ENCODE results near the gene C17orf107. TPM values are rescaled to one million over a fixed set of nuclear protein-coding genes. Genes with fewer than 3 reads are reported as not detected.

C17orf107 gene
- total RNA-seq, 1 donor: 4.0 TPM

GRCh38 chr17:4934173-4934979 is 35.0 kb downstream of the C17orf107 start:
- Histone ChIP-seq H2AFZ (ENCODE audit: low read length) (peak overlapping the region; percentile 77), H3K27me3 (ENCODE audit: insufficient read depth, low read length) (no peaks in the 10 kb centered on the region), H3K36me3 (ENCODE audit: insufficient read depth, low read length) (peaks cover 22% of the 10 kb centered on the region), H3K9me3 (ENCODE audit: low read depth, low read length) (no peaks in the 10 kb centered on the region), H3K27ac (ENCODE audit: low read depth, low read length) (no peak overlapping the region), H3K4me3 (ENCODE audit: insufficient read depth, low read length) (peak overlapping the region; percentile 61), H3K79me2 (ENCODE audit: insufficient read depth, low read length) (peaks cover 21% of the 10 kb centered on the region), H4K20me1 (ENCODE audit: insufficient read depth, low read length) (peaks cover 9% of the 10 kb centered on the region), H3K4me1 (ENCODE audit: insufficient read depth, low read length) (peaks cover 23% of the 10 kb centered on the region), H3K4me2 (ENCODE audit: insufficient read depth, low read length) (peak overlapping the region; percentile 77)
- TF ChIP-seq CTCF (IDR thresholded peaks at IDR 0.05; ENCODE audit: extremely low read depth, low read depth, low read length): peak; percentile 46
- peak; percentile 95 for DNase-seq (ENCODE audit: insufficient read length, low spot score, missing footprints)

- Histone ChIP-seq H3K79me2 (ENCODE audit: insufficient read depth, low read length) (peaks cover 25% of the 10 kb centered on the region), H4K20me1 (ENCODE audit: insufficient read depth, low read length) (peaks cover 9% of the 10 kb centered on the region), H3K36me3 (ENCODE audit: insufficient read depth, low read length) (peaks cover 22% of the 10 kb centered on the region), H3K4me1 (ENCODE audit: insufficient read depth, low read length) (peaks cover 23% of the 10 kb centered on the region), H3K4me2 (ENCODE audit: insufficient read depth, low read length) (no peak overlapping the region), H3K27me3 (ENCODE audit: insufficient read depth, low read length) (no peaks in the 10 kb centered on the region), H2AFZ (ENCODE audit: low read length) (no peak overlapping the region), H3K4me3 (ENCODE audit: insufficient read depth, low read length) (no peak overlapping the region), H3K9me3 (ENCODE audit: low read depth, low read length) (no peaks in the 10 kb centered on the region), H3K27ac (ENCODE audit: low read depth, low read length) (no peak overlapping the region)
- no peak for DNase-seq (ENCODE audit: insufficient read length, low spot score, missing footprints)
- TF ChIP-seq CTCF (IDR thresholded peaks at IDR 0.05; ENCODE audit: extremely low read depth, low read depth, low read length): no peak
Observed at GRCh38 chr17:4935650-4936049, 36.3 kb downstream of the C17orf107 start.

- DNase-seq (ENCODE audit: insufficient read length, low spot score, missing footprints): peak; percentile 50
- H3K79me2 ChIP-seq (ENCODE audit: insufficient read depth, low read length): peaks cover 33% of the 10 kb centered on the region
Observed at GRCh38 chr17:4936436-4936835, 37.1 kb downstream of the C17orf107 start.

More at GRCh38 chr17:4936436-4936835, 37.1 kb downstream of the C17orf107 start:
- H3K36me3 ChIP-seq (ENCODE audit: insufficient read depth, low read length): peaks cover 22% of the 10 kb centered on the region
- H3K4me2 ChIP-seq (ENCODE audit: insufficient read depth, low read length): no peak overlapping the region
- H2AFZ ChIP-seq (ENCODE audit: low read length): no peak overlapping the region
- peaks cover 29% of the 10 kb centered on the region for H3K4me1 ChIP-seq (ENCODE audit: insufficient read depth, low read length)
- no peaks in the 10 kb centered on the region for H3K27me3 ChIP-seq (ENCODE audit: insufficient read depth, low read length)
- H3K27ac ChIP-seq (ENCODE audit: low read depth, low read length): no peak overlapping the region
- H4K20me1 ChIP-seq (ENCODE audit: insufficient read depth, low read length): peaks cover 9% of the 10 kb centered on the region
- no peak overlapping the region for H3K4me3 ChIP-seq (ENCODE audit: insufficient read depth, low read length)
- no peaks in the 10 kb centered on the region for H3K9me3 ChIP-seq (ENCODE audit: low read depth, low read length)
- TF ChIP-seq CTCF (IDR thresholded peaks at IDR 0.05; ENCODE audit: extremely low read depth, low read depth, low read length): no peak
